GM18867 (cell line): Measurements from ENCODE around the gene GRIN2A.

Experiments used
- ATAC-seq: cut with Tn5 transposase; IDR thresholded peaks from one replicate; pipeline ENCODE4 v1.9.1; 2021; ENCODE audit warnings: mild to moderate bottlenecking, moderate library complexity; ENCODE audit not compliant: unreplicated experiment

GRIN2A gene

DNA sequence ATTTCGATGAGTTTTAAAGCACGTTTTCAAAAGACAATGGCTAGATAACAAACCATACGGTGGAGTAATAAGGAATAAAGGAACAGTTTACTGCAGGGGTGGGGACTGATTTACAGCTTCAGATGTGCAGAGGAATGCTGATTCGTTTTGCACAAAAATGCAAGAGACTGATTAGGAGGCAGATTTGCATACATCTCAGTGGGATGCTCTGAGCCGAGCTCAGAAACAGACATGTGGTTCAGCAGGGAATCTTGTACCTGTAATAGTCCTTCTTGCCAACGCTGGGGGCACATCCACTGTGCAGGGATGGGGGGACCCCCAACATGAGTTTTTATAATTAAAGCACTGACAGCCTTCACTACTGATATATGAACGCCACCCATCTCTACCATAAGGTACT is 308.0 kb downstream of the GRIN2A start:
- ATAC-seq, result no peak

DNA sequence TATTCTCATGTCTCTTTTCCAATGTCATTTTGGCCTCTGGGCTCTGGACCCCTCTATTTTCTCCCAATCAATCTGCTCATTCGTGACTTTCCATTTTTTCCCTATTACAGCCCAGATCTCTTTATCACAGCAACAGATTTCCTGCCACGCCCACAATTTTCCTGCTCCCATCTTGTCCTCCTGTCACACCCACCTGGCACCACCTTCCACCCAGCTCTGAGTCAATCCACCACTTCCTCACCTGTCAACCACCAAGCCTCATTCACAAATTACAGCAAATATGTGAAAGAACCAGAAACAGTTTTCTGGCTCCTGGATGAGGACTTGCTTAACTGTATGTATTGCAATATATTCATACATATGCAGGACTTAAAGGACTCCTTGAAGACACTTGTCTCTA is 311.3 kb downstream of the GRIN2A start:
- ATAC-seq, result no peak

GRCh38 chr16:9869776-9870175 is 312.5 kb downstream of the GRIN2A start:
- no peak for ATAC-seq

DNA sequence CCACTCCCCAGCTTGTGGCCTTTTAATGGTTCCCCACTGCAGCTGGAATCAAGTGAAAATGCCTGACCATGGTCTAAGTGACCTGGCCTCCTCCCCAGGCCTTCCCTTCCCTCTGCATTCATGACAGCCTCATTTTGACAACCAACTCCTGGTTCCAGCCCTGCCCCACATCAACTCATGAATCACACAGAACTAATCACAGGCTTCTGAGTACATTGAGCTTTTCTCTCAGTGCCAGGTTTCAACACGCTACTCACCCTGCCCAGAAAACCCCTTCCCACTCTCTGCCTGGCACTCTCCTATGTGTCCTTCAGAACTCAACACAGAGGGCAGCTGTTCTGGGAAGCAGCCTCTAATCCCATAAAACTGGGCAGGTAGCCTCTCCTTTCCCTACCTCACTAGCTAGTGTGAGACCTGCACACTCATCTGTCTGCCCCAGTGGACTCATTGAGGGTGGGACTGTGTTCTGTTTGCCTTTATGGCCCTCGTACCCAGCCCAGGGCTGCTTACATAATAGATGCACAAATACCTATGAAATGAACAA is 313.6 kb downstream of the GRIN2A start:
- no peak for ATAC-seq

DNA sequence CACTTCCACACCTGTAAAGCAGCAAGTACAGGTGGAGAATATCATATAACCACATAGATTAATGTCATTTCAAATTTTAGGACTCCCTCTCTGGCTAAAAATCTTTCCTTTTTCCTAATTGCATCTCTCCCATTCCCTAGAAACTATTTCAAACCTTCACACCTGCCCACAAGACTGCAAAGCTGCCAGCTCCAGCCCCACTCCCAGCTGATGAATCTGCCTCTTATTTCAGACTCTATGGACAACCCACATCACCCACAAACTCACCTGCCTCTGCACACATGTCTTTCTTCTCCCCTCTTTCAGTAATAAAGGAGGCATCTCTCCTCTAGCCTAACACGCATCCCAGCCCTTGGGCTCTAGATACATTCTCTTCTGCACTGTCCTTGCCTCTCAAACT is 315.1 kb downstream of the GRIN2A start:
- no peak for ATAC-seq

- no peak for ATAC-seq
Measured at GRCh38 chr16:9864461-9864860, 317.8 kb downstream of the GRIN2A start.

DNA sequence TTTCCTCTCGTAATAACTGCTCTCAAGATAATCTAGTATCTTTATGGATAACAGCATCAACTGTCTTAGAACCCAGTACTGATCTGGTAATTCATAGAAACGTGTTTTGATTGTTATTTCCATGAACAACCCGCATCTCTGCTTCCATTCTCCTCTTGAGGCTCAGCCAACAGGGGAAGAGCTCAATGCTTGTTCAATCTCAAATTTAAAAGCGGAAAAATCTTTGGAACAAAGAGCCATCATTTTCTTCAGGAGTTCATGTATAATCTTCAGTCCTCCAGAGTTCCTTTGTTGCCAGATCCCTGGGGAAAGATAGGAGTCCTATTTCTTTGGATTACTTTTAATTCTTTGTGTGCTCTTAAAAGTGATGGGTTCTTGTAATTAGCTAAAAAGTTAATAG is 319.9 kb downstream of the GRIN2A start:
- no peak for ATAC-seq

GRCh38 chr16:9860876-9861275 is 321.4 kb downstream of the GRIN2A start:
- ATAC-seq, result no peak

- ATAC-seq, result no peak
Measured at GRCh38 chr16:9859701-9860327, 322.4 kb downstream of the GRIN2A start.

GRCh38 chr16:9854675-9855074 is 327.6 kb downstream of the GRIN2A start:
- ATAC-seq, result no peak

- no peak for ATAC-seq
Measured at GRCh38 chr16:9852003-9852402, 330.2 kb downstream of the GRIN2A start.

DNA sequence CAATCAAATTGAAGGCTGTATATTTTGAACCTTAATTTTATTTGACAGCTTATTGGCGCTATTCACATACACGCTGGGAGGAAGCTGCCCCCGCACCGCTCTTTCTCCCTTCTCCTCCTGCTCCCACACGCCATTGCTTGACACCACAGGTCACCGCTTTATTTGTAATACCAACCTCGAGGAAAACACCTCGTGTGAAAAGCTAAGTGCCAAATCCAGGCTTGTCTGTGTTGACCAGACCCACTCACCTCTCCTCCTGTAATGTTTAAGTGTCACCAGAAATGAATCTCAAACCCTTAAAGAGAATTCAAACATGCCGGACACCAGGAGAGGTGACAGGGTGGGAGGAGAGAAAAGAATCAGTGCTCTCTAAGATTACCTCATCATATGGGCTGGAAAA is 331.4 kb downstream of the GRIN2A start:
- ATAC-seq, result no peak

DNA sequence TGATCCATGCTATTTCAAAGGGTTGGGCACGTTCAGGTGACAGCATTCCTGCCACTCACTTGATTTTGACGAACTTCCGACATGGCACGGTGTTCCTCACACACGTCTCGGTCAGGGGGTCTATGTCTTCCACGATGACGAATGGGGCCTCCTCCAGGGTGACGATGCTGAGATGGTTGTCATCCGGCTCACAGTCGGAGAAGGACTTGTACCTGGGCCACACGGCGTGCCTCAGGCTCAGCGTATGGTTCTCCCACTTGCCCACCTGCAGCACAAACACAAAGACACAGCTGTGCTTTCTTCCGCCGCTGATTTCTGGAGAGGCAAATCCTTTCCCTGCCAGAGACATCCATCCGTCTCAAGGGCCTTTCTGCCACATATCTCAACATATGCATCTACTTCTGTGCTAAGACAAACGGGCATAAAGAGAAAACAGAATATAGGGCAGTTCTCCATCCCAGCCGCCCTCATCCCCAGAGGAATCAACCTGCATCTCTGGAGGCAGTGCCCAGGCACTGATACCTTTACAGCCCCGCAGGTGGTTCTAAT is 332.5 kb downstream of the GRIN2A start:
- no peak for ATAC-seq

DNA sequence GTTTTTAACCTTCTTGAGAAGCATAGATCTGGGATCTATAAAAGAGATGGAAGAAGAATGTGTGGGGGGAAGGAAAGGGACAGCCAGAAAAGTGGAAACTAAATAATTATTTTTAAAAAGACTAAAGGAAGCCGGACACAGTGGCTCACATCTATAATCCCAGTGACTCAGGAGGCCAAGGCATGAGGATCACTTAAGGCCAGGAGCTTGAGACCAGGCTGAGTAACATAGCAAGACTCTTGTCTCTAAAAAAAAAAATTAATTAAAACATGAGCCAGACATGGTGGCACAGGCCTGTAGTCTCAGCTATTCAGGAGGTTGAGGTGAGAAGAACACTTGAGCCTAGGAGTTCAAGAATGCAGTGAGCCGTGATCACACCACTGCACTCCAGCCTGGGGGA is 335.1 kb downstream of the GRIN2A start:
- no peak for ATAC-seq

GRCh38 chr16:9846362-9847099 is 335.7 kb downstream of the GRIN2A start:
- no peak for ATAC-seq

DNA sequence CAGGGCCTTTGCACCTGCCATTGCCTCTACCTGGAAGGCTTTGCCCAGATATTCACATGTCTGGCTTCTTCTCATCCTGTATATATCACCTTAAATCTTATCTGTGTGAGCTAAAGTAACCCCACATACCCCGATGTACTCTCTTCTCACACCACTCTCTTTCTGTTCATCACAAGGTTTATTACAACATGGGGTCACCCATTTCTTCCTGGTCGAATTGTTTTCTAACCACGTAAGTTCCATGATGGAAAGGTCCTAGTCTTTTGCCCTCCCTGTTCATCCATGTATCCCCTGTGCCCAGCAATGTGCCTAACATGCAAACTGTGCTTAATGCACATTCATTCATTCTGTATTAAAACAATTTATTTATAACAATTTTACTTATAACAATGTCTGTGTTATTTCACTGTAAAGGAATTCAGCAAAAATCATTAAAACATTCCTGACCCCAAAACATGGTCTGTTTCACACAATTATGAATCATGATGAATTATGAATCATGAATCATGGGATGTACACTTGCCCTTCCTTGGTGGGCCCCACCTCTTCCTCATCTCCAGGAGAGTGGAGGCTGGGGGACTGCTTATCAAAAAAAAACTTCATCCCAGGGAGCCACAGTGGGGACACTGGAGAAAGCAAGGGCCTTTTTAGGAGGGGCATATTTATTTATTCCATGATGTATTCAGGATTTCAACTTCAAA is 336.4 kb downstream of the GRIN2A start:
- no peak for ATAC-seq

GRCh38 chr16:9844361-9844760 is 337.9 kb downstream of the GRIN2A start:
- ATAC-seq, result no peak

DNA sequence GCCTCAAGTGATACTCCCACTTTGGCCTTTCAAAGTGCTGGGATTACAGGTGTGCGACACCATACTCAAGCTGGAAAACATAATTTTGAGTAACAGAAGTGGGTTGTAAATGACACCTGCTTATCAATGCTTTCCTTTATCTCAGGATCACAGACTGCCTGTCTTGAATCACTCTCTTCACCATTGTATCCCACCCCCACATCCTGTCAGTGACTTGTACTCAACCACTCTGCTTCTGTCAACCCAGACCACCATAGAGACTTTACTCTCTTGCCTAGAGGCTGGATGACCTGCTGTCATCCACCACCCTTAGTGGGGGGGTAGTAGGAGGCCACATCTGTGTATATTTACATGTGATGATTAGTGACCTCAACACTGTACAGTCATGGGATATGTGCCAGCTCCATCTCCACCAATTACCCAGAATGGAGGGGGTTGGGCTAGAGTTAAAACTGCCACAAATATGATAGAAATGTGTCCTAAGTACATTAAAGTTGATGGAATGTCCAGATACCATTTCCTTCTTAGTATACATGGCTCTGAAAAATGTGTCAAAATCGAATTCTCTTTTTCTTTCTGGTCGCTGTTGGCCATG is 338.7 kb downstream of the GRIN2A start:
- no peak for ATAC-seq

DNA sequence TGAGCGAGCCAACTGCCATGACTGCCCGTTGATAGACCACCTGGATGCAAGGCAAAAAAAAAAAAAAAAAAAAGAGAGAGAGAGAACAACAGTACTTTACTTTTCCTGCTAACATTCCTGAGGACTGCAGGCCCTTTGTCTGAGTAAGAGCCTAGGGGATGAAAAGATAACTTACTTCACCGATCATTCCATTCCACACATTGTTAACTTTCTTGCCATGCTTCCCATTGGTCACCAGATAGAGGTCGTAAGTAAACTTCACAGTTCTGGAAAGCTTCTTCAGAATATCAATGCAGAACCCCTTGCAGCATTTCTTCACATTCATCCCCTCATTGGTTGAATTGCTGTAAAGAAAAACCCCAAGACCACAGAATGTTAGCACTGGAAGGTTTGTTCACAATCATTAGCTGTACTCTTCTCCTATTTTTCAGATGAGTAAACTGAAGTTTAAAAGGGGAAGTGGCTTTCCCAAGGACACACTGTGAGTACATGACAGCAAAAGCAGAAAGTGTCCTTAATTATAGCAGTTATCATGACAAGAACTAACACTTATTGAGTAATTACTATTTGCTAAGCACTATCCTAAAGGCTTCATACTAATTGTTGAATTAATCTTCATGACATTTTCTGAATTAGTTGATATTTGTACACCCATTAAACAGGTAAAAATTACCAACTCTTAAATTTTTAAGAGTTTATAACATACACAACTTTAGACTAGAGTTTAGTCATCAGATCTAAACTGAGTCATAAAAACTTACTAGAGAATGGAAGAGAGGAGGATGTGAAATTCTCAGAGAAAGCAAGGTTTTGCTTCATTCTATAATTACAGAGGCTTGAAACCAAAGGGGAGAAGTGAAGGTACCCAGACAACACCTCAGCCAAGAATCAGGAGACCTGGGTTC is 341.2 kb downstream of the GRIN2A start:
- ATAC-seq, result no peak

DNA sequence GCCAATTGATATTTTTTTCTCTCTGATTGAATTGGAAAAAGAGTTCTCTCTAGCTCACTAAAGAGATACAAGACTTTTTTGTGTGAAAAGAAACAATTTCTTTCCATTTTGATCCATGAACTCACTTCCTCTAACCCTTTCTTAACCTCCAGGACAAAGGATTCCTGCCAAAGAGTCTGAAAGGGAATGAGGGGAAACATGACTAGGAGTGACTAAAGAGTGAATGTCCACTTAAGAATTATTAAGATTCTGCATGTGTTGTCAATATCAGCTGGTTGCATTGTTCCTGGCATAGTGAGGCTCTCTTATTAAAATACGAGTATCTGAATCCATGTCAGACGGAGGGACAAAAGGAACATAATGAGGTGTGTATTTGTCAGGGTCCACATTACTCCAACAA is 344.7 kb downstream of the GRIN2A start:
- no peak for ATAC-seq
